Measurements from ENCODE around the gene UQCC3.

Gene UQCC3

DNA sequence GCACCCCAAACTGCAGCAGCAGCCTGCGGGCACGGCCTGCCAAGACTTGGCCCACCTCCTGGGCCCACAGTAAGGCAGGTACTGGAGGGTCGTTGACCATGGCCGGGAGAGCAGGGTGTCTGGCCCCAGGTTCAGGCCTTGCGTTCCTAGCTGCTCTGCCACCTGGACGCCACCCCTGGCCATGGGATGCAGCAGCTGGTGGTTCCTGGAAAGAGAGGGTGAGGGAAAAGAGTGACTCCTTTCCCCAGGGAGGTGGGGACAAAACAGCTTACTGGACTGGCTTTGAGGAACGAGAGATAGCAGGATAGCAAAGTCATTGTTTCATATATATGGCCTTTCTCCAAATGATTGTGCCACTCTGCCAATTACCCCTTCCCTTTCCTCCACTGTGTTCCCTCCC, 33.9 kb downstream of the UQCC3 start:
- Histone ChIP-seq H3K36me3 (peaks cover 50% of the 10 kb centered on the region), H3K27ac (peak overlapping the region; percentile 81), H3K9me3 (ENCODE audit: severe bottlenecking) (no peaks in the 10 kb centered on the region), H3K27me3 (ENCODE audit: insufficient read depth, low read depth, severe bottlenecking) (no peaks in the 10 kb centered on the region), H3K4me3 (ENCODE audit: low read depth, low read length) (peak overlapping the region; percentile 60)
- peak; percentile 54 for DNase-seq
- TF ChIP-seq, protein P1, sequence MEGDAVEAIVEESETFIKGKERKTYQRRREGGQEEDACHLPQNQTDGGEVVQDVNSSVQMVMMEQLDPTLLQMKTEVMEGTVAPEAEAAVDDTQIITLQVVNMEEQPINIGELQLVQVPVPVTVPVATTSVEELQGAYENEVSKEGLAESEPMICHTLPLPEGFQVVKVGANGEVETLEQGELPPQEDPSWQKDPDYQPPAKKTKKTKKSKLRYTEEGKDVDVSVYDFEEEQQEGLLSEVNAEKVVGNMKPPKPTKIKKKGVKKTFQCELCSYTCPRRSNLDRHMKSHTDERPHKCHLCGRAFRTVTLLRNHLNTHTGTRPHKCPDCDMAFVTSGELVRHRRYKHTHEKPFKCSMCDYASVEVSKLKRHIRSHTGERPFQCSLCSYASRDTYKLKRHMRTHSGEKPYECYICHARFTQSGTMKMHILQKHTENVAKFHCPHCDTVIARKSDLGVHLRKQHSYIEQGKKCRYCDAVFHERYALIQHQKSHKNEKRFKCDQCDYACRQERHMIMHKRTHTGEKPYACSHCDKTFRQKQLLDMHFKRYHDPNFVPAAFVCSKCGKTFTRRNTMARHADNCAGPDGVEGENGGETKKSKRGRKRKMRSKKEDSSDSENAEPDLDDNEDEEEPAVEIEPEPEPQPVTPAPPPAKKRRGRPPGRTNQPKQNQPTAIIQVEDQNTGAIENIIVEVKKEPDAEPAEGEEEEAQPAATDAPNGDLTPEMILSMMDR (IDR thresholded peaks at IDR 0.05; ENCODE audit: low read depth, low read length): no peak

GRCh38 chr11:62705880-62706849, 34.7 kb downstream of the UQCC3 start:
- peak; percentile 94 for DNase-seq
- TF ChIP-seq, protein P1 (IDR thresholded peaks at IDR 0.05; ENCODE audit: low read depth, low read length): no peak

DNA sequence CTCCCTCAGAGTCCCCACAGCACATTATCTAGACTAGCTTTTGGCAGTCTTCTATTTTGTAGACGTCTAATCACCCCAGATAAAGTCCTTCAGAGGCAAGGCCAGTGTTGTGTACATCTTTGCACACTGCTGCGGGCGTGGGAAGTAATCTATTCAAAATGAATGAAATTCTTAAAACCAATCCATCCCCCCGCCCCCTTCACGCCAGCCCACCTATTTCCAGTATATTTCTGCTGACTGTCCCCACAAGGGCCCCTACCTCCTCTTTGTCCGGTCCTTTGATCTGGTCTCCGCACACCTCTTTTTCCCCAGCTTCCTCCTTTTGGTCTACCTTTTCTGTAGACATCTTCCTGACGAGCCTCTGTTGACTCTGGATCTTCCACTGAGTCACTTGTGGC, 35.4 kb downstream of the UQCC3 start:
- Histone ChIP-seq H3K9me3 (ENCODE audit: severe bottlenecking) (no peaks in the 10 kb centered on the region), H3K27ac (peak overlapping the region; percentile 84), H3K4me3 (ENCODE audit: low read depth, low read length) (peak overlapping the region; percentile 60), H3K36me3 (peaks cover 57% of the 10 kb centered on the region), H3K27me3 (ENCODE audit: insufficient read depth, low read depth, severe bottlenecking) (no peaks in the 10 kb centered on the region)
- TF ChIP-seq, protein P1 (IDR thresholded peaks at IDR 0.05; ENCODE audit: low read depth, low read length): no peak
- no peak for DNase-seq

More at GRCh38 chr11:62705880-62706849, 34.7 kb downstream of the UQCC3 start:
- Histone ChIP-seq H3K4me3 (ENCODE audit: low read depth, low read length) (peak overlapping the region; percentile 60), H3K27ac (peak overlapping the region; percentile 84), H3K9me3 (ENCODE audit: severe bottlenecking) (no peaks in the 10 kb centered on the region), H3K36me3 (peaks cover 54% of the 10 kb centered on the region), H3K27me3 (ENCODE audit: insufficient read depth, low read depth, severe bottlenecking) (no peaks in the 10 kb centered on the region)

DNA sequence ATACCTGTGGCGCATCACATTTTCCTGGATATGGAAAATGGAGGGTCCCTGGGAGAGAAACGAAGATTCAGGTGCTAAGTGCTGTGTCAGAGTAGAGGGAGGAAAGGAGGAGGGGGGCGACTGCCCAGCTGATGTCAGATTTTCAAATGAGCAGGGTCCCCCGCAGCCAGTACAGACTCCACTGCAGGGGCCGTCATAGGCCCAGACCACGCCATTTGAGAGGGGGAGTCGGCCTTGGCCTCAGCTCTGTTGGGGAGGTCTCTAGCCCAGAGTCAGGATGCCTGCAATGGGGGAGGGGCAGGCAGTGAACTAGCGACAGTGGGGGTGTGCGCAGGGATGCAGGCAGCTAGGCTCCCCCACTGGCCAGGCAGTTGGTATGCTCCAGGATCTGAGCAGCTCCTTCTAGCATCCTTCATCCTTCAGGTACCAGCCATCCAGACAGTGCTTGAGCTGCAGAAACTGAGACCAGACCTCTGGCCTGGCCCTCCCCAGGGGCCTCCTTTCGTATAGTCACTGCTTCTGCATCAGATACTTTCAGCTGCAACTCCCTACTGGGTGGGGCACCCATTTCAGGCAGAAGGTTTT, 35.9 kb downstream of the UQCC3 start, which contains the start of the genes BSCL2 and GNG3:
Gene BSCL2 (minus strand): TSS at position 148 of the 585 bp plus-strand sequence. CDS start 229 bp downstream, outside the sequence.
Gene GNG3 (plus strand): TSS at position 400 of the 585 bp plus-strand sequence. CDS start 620 bp downstream, outside the sequence.
- Histone ChIP-seq H3K4me3 (ENCODE audit: low read depth, low read length) (peak within 1 kb of the TSS; percentile 60), H3K27me3 (ENCODE audit: insufficient read depth, low read depth, severe bottlenecking) (no peaks in the 10 kb centered on the region), H3K27ac (peak within 1 kb of the TSS; percentile 87), H3K36me3 (peaks cover 55% of the 10 kb centered on the region), H3K9me3 (ENCODE audit: severe bottlenecking) (no peaks in the 10 kb centered on the region)
- TF ChIP-seq, protein P1 (IDR thresholded peaks at IDR 0.05; ENCODE audit: low read depth, low read length): no peak
- DNase-seq: peak; percentile 65

DNA sequence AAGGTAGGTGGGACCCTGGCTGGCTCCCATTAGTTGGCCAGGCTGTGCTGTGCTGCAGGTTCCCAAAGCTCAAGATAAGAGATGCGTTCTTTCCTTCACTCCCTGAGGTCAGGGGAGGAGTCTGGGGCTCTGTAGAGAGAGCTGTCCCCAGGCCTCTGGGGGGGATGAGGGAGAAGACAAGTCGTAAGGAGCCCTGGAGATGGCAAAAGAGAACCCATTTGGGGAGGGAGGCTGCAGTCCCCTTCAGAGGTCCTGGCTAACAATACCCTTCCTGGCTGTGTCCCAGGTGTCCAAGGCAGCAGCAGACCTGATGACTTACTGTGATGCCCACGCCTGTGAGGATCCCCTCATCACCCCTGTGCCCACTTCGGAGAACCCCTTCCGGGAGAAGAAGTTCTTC, 36.9 kb downstream of the UQCC3 start:
- Histone ChIP-seq H3K9me3 (ENCODE audit: severe bottlenecking) (no peaks in the 10 kb centered on the region), H3K27ac (peak overlapping the region; percentile 87), H3K4me3 (ENCODE audit: low read depth, low read length) (no peak overlapping the region), H3K27me3 (ENCODE audit: insufficient read depth, low read depth, severe bottlenecking) (no peaks in the 10 kb centered on the region), H3K36me3 (peaks cover 62% of the 10 kb centered on the region)
- TF ChIP-seq, protein P1 (IDR thresholded peaks at IDR 0.05; ENCODE audit: low read depth, low read length): no peak
- DNase-seq: no peak

Measured in WERI-Rb-1 (cell line).